Lung (tissue), 12 donors: ENCODE measurements around the gene ZNF488. TPM values are rescaled to one million over a fixed set of nuclear protein-coding genes. Genes with fewer than 3 reads are reported as not detected.

Experiments
- ATAC-seq: fragments of 200-7000 bp; cut with Tn5 transposase; one replicate; pipeline ENCODE4 v1.9.1; 2020; ENCODE audit warnings: moderate number of reproducible peaks; ENCODE audit not compliant: insufficient read depth, low FRiP score
- DNase-seq, 3 donors: peaks; one replicate each; pipeline ENCODE4 v3.0.0-alpha.2; 2013 to 2017
- H3K27ac ChIP-seq, 2 donors: one replicate each; pipeline ENCODE4 v1.5.1; 2013; ENCODE audit warnings: mild to moderate bottlenecking in 2 of 2, moderate library complexity in 2 of 2, control low read depth in 1 of 2, inconsistent platforms in 1 of 2, low read depth in 1 of 2, low read length in 1 of 2
- H3K27me3 ChIP-seq, 3 donors: one replicate each; pipeline ENCODE4 v1.5.1; 2013; ENCODE audit warnings: low read length in 2 of 3; ENCODE audit not compliant: control insufficient read depth in 3 of 3, insufficient read depth in 3 of 3
- H3K36me3 ChIP-seq, 4 donors: one replicate each; pipeline ENCODE4 v1.5.1; 2013; ENCODE audit warnings: low read length in 4 of 4, mild to moderate bottlenecking in 1 of 4, moderate library complexity in 1 of 4; ENCODE audit not compliant: control insufficient read depth in 4 of 4, insufficient read depth in 4 of 4
- H3K4me1 ChIP-seq, 5 donors: one replicate each; pipeline ENCODE4 v1.5.1; 2013; ENCODE audit warnings: low read length in 5 of 5, mild to moderate bottlenecking in 2 of 5, moderate library complexity in 1 of 5; ENCODE audit not compliant: control insufficient read depth in 5 of 5, insufficient read depth in 5 of 5
- H3K4me3 ChIP-seq: one replicate; pipeline ENCODE4 v1.5.1; 2013; ENCODE audit warnings: mild to moderate bottlenecking, control low read depth, moderate library complexity
- H3K9ac ChIP-seq, 2 donors: one replicate each; pipeline ENCODE4 v1.5.1; 2013; ENCODE audit warnings: low read length in 2 of 2, control low read depth in 1 of 2; ENCODE audit not compliant: insufficient read depth in 1 of 2
- H3K9me3 ChIP-seq, 4 donors: one replicate each; pipeline ENCODE4 v1.5.1; 2013; ENCODE audit warnings: low read length in 3 of 4, mild to moderate bottlenecking in 1 of 4, moderate library complexity in 1 of 4; ENCODE audit not compliant: control insufficient read depth in 4 of 4, insufficient read depth in 3 of 4
- CTCF ChIP-seq: IDR thresholded peaks from 2 replicates; pipeline ENCODE4 v1.5.1; 2012; ENCODE audit warnings: mild to moderate bottlenecking; ENCODE audit errors: control extremely low read depth, extremely low read depth
- WGBS, 2 donors: extraction: QIAGEN DNeasy Blood & Tissue Kit; methylation state at CpG; one replicate each; pipeline ENCODE4 v1.1.7; 2013; 5-methylcytosine and 5-hydroxymethylcytosine counted together
- polyA plus RNA-seq, 2 donors: library from polyadenylated mRNA; stranded (reverse); fragments of 200-250 nt; gene quantifications; one replicate each; pipeline ENCODE4 v1.2.1, GENCODE V29; 2013
- total RNA-seq, 2 donors: library from RNA; depleted of rRNA in 1 of 2; stranded (reverse); fragments of >200 nt in 1 of 2; gene quantifications; one replicate each; pipeline ENCODE4 v1.2.1, GENCODE V29; 2014 to 2021
- donor health status: control.
- donor health status: control.
- donor health status: Bipolar disorder and iron deficiency.
- donor health status: healthy.
- donor health status: DM: yes; HTN: yes; CAD: no.

Gene ZNF488
- total and polyA plus RNA-seq, 4 donors: 0.15 to 0.64 (median 0.42) TPM

GRCh38 chr10:47359101-47359500, 25.0 kb downstream of the ZNF488 start:
- ATAC-seq (no peak), DNase-seq (peak in 1 of 3 donors; percentile 6)
- WGBS, 2 donors: 81 to 93% methylated on average over 2 of the region's 2 CpGs

GRCh38 chr10:47358457-47358856, 25.6 kb downstream of the ZNF488 start:
- no peaks in the 10 kb centered on the region for H3K9me3 ChIP-seq
- no peaks in the 10 kb centered on the region for H3K4me1 ChIP-seq
- peak in 1 of 3 donors; percentile 4 for DNase-seq
- H3K9ac ChIP-seq: no peak overlapping the region
- H3K4me3 ChIP-seq: no peak overlapping the region
- no peak for TF ChIP-seq CTCF
- no peak for ATAC-seq
- WGBS, 2 donors: 78 to 86% methylated on average over 3 of the region's 3 CpGs
- H3K27ac ChIP-seq: no peak overlapping the region
- no peaks in the 10 kb centered on the region for H3K36me3 ChIP-seq
- H3K27me3 ChIP-seq: no peaks in the 10 kb centered on the region

More at GRCh38 chr10:47359101-47359500, 25.0 kb downstream of the ZNF488 start:
- Histone ChIP-seq H3K36me3 (no peaks in the 10 kb centered on the region), H3K4me1 (no peaks in the 10 kb centered on the region), H3K27ac (no peak overlapping the region), H3K27me3 (no peaks in the 10 kb centered on the region), H3K4me3 (no peak overlapping the region), H3K9me3 (no peaks in the 10 kb centered on the region), H3K9ac (no peak overlapping the region)
- TF ChIP-seq CTCF: no peak

GRCh38 chr10:47357911-47358310, 26.2 kb downstream of the ZNF488 start:
- H3K27ac ChIP-seq: no peak overlapping the region
- no peaks in the 10 kb centered on the region for H3K36me3 ChIP-seq
- no peak for TF ChIP-seq CTCF
- H3K4me3 ChIP-seq: no peak overlapping the region
- H3K4me1 ChIP-seq: no peaks in the 10 kb centered on the region
- DNase-seq (peak in 1 of 3 donors; percentile 4), ATAC-seq (no peak)
- H3K9me3 ChIP-seq: no peaks in the 10 kb centered on the region
- 96 to 100% methylated on average over 2 to 3 of the region's 3 CpGs for WGBS, 2 donors
- H3K27me3 ChIP-seq: no peaks in the 10 kb centered on the region
- no peak overlapping the region for H3K9ac ChIP-seq

GRCh38 chr10:47357131-47357582, 26.9 kb downstream of the ZNF488 start:
- H3K9me3 ChIP-seq: no peaks in the 10 kb centered on the region
- DNase-seq (peak in 1 of 3 donors; percentile 11), ATAC-seq (no peak)
- TF ChIP-seq CTCF: no peak
- no peak overlapping the region for H3K27ac ChIP-seq
- no peaks in the 10 kb centered on the region for H3K27me3 ChIP-seq
- H3K4me1 ChIP-seq: no peaks in the 10 kb centered on the region
- H3K36me3 ChIP-seq: no peaks in the 10 kb centered on the region
- H3K4me3 ChIP-seq: no peak overlapping the region
- WGBS, 2 donors: 95 to 97% methylated on average over 12 of the region's 12 CpGs
- H3K9ac ChIP-seq: no peak overlapping the region
